Urinary bladder (tissue), 4 donors: Measurements from ENCODE around the gene FER1L5. TPM values are rescaled to one million over a fixed set of nuclear protein-coding genes. Genes with fewer than 3 reads are reported as not detected.
"Not testable (repeated sequence)": the region's sequence is repeated elsewhere in the genome, so short reads cannot be mapped to it uniquely, and the experiment has no call there.

ENCODE experiments used
- DNase-seq: peaks from one replicate; pipeline ENCODE4 v3.0.0-alpha.2; 2015; ENCODE audit errors: extremely low spot score
- H3K27ac ChIP-seq: one replicate; pipeline ENCODE4 v1.5.1; 2013; ENCODE audit warnings: low read depth, mild to moderate bottlenecking, moderate library complexity
- H3K36me3 ChIP-seq: one replicate; pipeline ENCODE4 v1.6.1; 2013; ENCODE audit warnings: mild to moderate bottlenecking, moderate library complexity; ENCODE audit not compliant: insufficient read depth
- H3K4me1 ChIP-seq: one replicate; pipeline ENCODE4 v1.6.1; 2013; ENCODE audit warnings: mild to moderate bottlenecking, moderate library complexity; ENCODE audit not compliant: insufficient read depth
- H3K4me3 ChIP-seq: one replicate; pipeline ENCODE4 v1.5.1; 2013; ENCODE audit warnings: low read depth, low read length
- WGBS: extraction: QIAGEN DNeasy Blood & Tissue Kit; methylation state at CpG from one replicate; pipeline ENCODE4 v1.1.7; 2013; 5-methylcytosine and 5-hydroxymethylcytosine counted together
- polyA plus RNA-seq: library from polyadenylated mRNA; stranded (reverse); fragments of 200-250 nt; gene quantifications from one replicate; pipeline ENCODE4 v1.2.3, GENCODE V29; 2013
- total RNA-seq: library from RNA; depleted of rRNA; stranded (reverse); fragments of >200 nt; gene quantifications from one replicate; pipeline ENCODE4 v1.2.3, GENCODE V29; 2014
- donor health status: healthy with polysubstance abuse.
- donor health status: healthy.

Gene FER1L5
- total and polyA plus RNA-seq, 2 donors = 0.01 to 0.58 TPM

DNA sequence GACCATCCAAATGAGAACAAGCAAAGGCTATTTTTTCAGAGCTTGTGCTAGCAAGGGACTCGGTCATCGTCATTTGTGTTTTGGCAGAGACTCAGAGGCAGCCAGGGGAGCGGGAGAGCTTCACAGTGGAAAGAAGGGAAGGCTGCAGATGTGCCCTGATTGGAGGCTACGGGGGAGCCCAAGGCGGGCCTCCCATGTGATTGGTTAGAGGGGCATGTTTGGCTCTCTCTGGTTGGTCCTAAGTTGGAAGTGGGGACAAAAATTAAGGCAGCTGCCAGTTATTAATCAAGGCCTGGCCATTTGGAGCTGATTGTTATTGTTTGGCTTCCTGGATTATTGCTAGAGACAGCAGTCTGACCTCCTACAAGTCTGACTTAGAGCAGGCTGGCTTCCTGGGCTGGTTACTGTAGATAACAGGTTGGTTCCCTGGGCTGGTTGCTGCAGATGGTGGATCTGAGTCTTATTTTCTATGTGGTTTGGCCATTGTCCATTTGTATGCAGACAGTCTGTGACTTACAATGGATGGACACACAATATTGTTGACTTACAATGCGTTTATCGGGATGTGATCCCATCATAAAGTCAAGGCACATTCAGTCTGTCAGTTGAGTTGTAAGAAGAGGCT is 5.9 kb downstream of the FER1L5 start:
- no peak for DNase-seq
- Histone ChIP-seq H3K4me1 (no peaks in the 10 kb centered on the region), H3K36me3 (no peaks in the 10 kb centered on the region), H3K4me3 (no peak overlapping the region), H3K27ac (no peak overlapping the region)
- 96% methylated on average over 7 of the region's 7 CpGs for WGBS

- Histone ChIP-seq H3K4me1 (no peaks in the 10 kb centered on the region), H3K4me3 (no peak overlapping the region), H3K27ac (no peak overlapping the region), H3K36me3 (no peaks in the 10 kb centered on the region)
- no peak for DNase-seq
- WGBS = 97% methylated on average over 1 of the region's 1 CpG
These were observed 6.8 kb downstream of the FER1L5 start for GRCh38 chr2:96649342-96649741.

- no peaks in the 10 kb centered on the region for H3K36me3 ChIP-seq
- DNase-seq = no peak
- H3K27ac ChIP-seq = no peak overlapping the region
- no peak overlapping the region for H3K4me3 ChIP-seq
- WGBS = 93% methylated on average over 8 of the region's 8 CpGs
- no peaks in the 10 kb centered on the region for H3K4me1 ChIP-seq
These were observed 9.2 kb downstream of the FER1L5 start for GRCh38 chr2:96651793-96652192.

DNA sequence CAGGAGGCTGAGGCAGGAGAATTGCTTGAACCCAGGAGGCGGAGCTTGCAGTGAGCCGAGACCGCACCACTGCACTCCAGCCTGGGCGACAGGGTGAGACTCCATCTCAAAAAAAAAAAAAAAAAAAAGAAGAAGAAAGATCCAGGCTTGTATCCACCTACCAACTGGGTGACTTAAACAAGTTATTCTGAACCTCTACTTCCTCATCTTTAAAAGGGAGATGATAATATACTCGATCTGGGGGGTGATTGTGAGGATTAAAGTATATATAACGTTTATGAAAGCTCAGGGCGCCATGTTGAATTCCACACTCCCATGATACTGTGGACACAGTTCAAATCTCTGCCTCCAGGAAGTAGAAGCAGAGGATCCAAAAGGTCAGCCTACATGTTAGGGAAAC is 12.2 kb downstream of the FER1L5 start:
- not testable (repeated sequence) for H3K36me3 ChIP-seq, DNase-seq, H3K27ac ChIP-seq, H3K4me1 ChIP-seq, H3K4me3 ChIP-seq
- 84% methylated on average over 7 of the region's 7 CpGs for WGBS

GRCh38 chr2:96655526-96655925 is 13.0 kb downstream of the FER1L5 start:
- H3K27ac ChIP-seq = no peak overlapping the region
- no peaks in the 10 kb centered on the region for H3K4me1 ChIP-seq
- H3K36me3 ChIP-seq = no peaks in the 10 kb centered on the region
- no peak for DNase-seq
- 85% methylated on average over 6 of the region's 6 CpGs for WGBS
- no peak overlapping the region for H3K4me3 ChIP-seq

- Histone ChIP-seq H3K4me1 (no peaks in the 10 kb centered on the region), H3K36me3 (no peaks in the 10 kb centered on the region), H3K4me3 (no peak overlapping the region), H3K27ac (no peak overlapping the region)
- DNase-seq = no peak
These were observed 14.0 kb downstream of the FER1L5 start for GRCh38 chr2:96656540-96656939.

- H3K4me3 ChIP-seq = no peak overlapping the region
- H3K4me1 ChIP-seq = no peaks in the 10 kb centered on the region
- no peak for DNase-seq
- 94% methylated on average over 6 of the region's 6 CpGs for WGBS
- no peak overlapping the region for H3K27ac ChIP-seq
- no peaks in the 10 kb centered on the region for H3K36me3 ChIP-seq
These were observed 18.8 kb downstream of the FER1L5 start for GRCh38 chr2:96661324-96661723.

DNA sequence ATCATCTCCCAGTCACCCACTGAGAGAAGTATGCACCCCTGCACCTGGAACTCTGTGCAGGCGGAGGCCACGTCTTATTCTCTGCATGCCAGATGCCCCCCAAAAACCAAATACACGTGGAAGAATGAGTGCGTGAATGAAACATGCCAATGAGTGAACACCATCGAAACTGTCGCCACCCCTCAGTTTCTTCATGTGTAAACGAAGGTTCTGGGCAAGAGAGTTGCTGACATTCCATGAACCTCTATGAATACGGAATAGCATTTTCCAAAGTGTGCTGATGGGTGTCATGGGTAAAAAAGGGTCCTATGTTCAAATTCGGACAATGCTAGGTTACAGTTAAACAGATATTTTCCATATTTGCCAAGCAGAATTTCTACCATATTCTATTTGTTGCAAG is 19.8 kb downstream of the FER1L5 start:
- Histone ChIP-seq H3K36me3 (no peaks in the 10 kb centered on the region), H3K4me1 (no peaks in the 10 kb centered on the region), H3K4me3 (no peak overlapping the region), H3K27ac (no peak overlapping the region)
- 91% methylated on average over 9 of the region's 9 CpGs for WGBS
- DNase-seq = no peak

DNA sequence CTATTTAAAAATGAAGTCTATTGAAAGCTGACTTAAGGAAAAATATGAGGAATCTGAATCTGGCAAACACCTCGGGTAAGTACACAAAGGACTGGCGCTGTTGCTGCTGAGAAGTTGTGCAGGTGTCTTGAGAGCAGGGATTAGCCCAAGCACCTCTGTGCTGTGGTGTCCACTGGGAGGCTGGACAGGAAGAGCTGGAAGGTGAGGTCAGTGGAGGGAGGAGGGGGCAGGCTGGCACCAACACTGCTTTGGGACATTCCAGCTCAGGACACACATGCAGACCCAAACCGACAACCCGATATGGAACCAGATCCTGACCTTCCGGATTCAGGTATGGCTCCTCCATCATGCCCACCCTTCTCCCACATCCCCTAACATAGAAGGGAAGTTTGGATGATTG is 20.6 kb downstream of the FER1L5 start:
- DNase-seq = no peak
- Histone ChIP-seq H3K4me3 (no peak overlapping the region), H3K36me3 (no peaks in the 10 kb centered on the region), H3K4me1 (no peaks in the 10 kb centered on the region), H3K27ac (no peak overlapping the region)
- WGBS = 91% methylated on average over 5 of the region's 5 CpGs

DNA sequence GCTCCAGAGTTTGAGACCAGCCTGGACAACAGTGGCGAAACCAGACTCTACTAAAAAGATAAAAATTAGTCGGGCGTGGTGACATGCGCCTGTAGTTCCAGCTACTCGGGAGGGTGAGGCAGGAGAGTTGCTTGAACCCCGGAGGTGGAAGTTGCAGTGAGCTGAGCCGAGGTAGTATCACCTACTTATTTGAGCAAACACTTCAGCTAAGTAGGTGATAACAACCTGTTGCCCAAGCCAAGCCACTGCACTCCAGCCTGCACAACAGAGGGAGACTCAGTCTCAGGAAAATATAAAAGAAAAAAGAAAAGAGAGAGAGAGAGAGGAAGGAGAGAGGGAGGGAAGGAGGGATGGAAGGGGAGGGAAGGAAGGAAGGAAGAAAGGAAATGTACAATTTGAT is 21.3 kb downstream of the FER1L5 start:
- Histone ChIP-seq H3K27ac (no peak overlapping the region), H3K4me1 (no peaks in the 10 kb centered on the region), H3K4me3 (no peak overlapping the region), H3K36me3 (no peaks in the 10 kb centered on the region)
- no peak for DNase-seq
- WGBS = 94% methylated on average over 7 of the region's 7 CpGs

GRCh38 chr2:96664366-96664925 is 21.9 kb downstream of the FER1L5 start:
- H3K27ac ChIP-seq = no peak overlapping the region
- no peak for DNase-seq
- no peak overlapping the region for H3K4me3 ChIP-seq
- no peaks in the 10 kb centered on the region for H3K4me1 ChIP-seq
- WGBS = 96% methylated on average over 3 of the region's 3 CpGs
- no peaks in the 10 kb centered on the region for H3K36me3 ChIP-seq

GRCh38 chr2:96665083-96665569 is 22.6 kb downstream of the FER1L5 start:
- no peaks in the 10 kb centered on the region for H3K4me1 ChIP-seq
- no peak for DNase-seq
- WGBS = 48% methylated on average over 3 of the region's 3 CpGs

DNA sequence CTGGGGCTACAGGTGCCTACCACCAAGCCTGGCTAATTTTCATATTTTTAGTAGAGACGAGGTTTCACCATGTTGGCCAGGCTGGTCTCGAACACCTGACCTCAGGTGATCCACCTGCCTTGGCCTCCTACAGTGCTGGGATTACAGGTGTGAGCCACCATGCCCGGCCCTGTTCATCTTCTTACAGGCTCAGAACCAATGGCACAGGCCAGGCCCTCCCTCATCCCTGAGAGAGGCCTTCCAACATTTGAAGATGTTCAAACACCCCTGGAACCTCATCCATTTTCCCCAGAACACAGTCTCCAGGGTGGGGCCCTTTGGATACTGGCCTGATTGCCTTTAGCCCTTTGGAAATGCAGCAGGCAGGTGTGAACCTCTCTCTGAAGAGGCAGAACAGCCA is 23.2 kb downstream of the FER1L5 start:
- H3K4me1 ChIP-seq, H3K36me3 ChIP-seq, H3K4me3 ChIP-seq, H3K27ac ChIP-seq, DNase-seq: not testable (repeated sequence)
- WGBS = 93% methylated on average over 3 of the region's 3 CpGs

More at GRCh38 chr2:96665083-96665569, 22.6 kb downstream of the FER1L5 start:
- Histone ChIP-seq H3K27ac (no peak overlapping the region), H3K36me3 (no peaks in the 10 kb centered on the region), H3K4me3 (no peak overlapping the region)

DNA sequence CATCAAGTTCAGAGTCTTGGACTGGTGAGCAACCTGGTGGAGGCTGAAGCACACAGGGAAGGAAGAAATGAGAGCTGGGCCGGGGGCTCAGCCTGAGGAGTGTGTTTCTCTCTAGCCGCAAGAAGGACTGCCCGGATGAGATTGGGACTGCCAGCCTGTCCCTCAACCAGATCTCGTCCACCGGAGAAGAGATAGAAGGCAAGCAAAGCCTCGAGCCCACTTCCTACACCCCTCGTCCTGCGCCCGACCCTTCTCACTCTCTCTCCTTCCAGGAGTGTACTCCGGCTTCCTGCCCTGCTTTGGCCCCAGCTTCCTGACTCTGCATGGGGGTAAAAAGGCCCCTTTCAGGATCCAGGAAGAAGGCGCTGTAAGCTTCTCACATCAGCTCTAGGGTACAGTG is 26.2 kb downstream of the FER1L5 start:
- Histone ChIP-seq H3K36me3 (no peaks in the 10 kb centered on the region), H3K27ac (no peak overlapping the region), H3K4me1 (no peaks in the 10 kb centered on the region), H3K4me3 (no peak overlapping the region)
- DNase-seq = no peak
- 77% methylated on average over 11 of the region's 11 CpGs for WGBS
